Measurements from ENCODE around the gene ANKRD62. TPM values are rescaled to one million over a fixed set of nuclear protein-coding genes. Genes with fewer than 3 reads are reported as not detected.

ANKRD62 gene
- total and polyA plus RNA-seq, 9 donors = not detected

GRCh38 chr18:12085786-12086185 lies 7.9 kb upstream of the ANKRD62 start:
- Histone ChIP-seq H3K27ac (no peak overlapping the region), H3K9me3 (no peaks in the 10 kb centered on the region), H3K4me3 (no peak overlapping the region), H3K4me1 (ENCODE audit: insufficient read depth) (no peaks in the 10 kb centered on the region), H3K36me3 (no peaks in the 10 kb centered on the region), H3K27me3 (no peaks in the 10 kb centered on the region)
- TF ChIP-seq POLR2A (IDR thresholded peaks at IDR 0.05) (no peak), CTCF (IDR thresholded peaks at IDR 0.05) (no peak), EP300 (IDR thresholded peaks at IDR 0.05) (no peak)
- intact Hi-C loops (cut with DNase I) = no loop called here
- DNase-seq = no peak
- WGBS, 3 donors = 94 to 96% (median 95%) methylated on average over 4 of the region's 4 CpGs

GRCh38 chr18:12086249-12086648 lies 7.4 kb upstream of the ANKRD62 start:
- DNase-seq = no peak
- Histone ChIP-seq H3K27ac (no peak overlapping the region), H3K36me3 (no peaks in the 10 kb centered on the region), H3K27me3 (no peaks in the 10 kb centered on the region), H3K4me1 (ENCODE audit: insufficient read depth) (no peaks in the 10 kb centered on the region), H3K4me3 (no peak overlapping the region), H3K9me3 (no peaks in the 10 kb centered on the region)
- TF ChIP-seq CTCF (IDR thresholded peaks at IDR 0.05) = no peak
- TF ChIP-seq EP300 (IDR thresholded peaks at IDR 0.05) = no peak
- TF ChIP-seq POLR2A (IDR thresholded peaks at IDR 0.05) = no peak
- 73 to 93% (median 90%) methylated on average over 5 of the region's 5 CpGs for WGBS, 3 donors
- intact Hi-C loops (cut with DNase I) = no loop called here

- no peak for DNase-seq
- no peak for TF ChIP-seq POLR2A (IDR thresholded peaks at IDR 0.05)
- no peak for TF ChIP-seq EP300 (IDR thresholded peaks at IDR 0.05)
- no peak for TF ChIP-seq CTCF (IDR thresholded peaks at IDR 0.05)
- H3K4me1 ChIP-seq (ENCODE audit: insufficient read depth) = no peaks in the 10 kb centered on the region
- intact Hi-C loops (cut with DNase I) = no loop called here
- H3K9me3 ChIP-seq = no peaks in the 10 kb centered on the region
- H3K27me3 ChIP-seq = no peaks in the 10 kb centered on the region
- H3K4me3 ChIP-seq = no peak overlapping the region
- no peaks in the 10 kb centered on the region for H3K36me3 ChIP-seq
- WGBS, 3 donors = 89 to 97% (median 94%) methylated on average over 16 to 18 of the region's 18 CpGs
- H3K27ac ChIP-seq = no peak overlapping the region
Observed at GRCh38 chr18:12086677-12087470, 6.8 kb upstream of the ANKRD62 start.

GRCh38 chr18:12087471-12088025 lies 6.1 kb upstream of the ANKRD62 start:
- Histone ChIP-seq H3K9me3 (no peaks in the 10 kb centered on the region), H3K27me3 (no peaks in the 10 kb centered on the region), H3K4me1 (ENCODE audit: insufficient read depth) (no peaks in the 10 kb centered on the region), H3K36me3 (no peaks in the 10 kb centered on the region), H3K4me3 (no peak overlapping the region), H3K27ac (no peak overlapping the region)
- DNase-seq = no peak
- TF ChIP-seq EP300 (IDR thresholded peaks at IDR 0.05) (no peak), CTCF (IDR thresholded peaks at IDR 0.05) (no peak), POLR2A (IDR thresholded peaks at IDR 0.05) (no peak)
- 83 to 86% (median 83%) methylated on average over 3 of the region's 3 CpGs for WGBS, 3 donors
- intact Hi-C loops (cut with DNase I) = no loop called here

Data from ovary (tissue), 9 donors.